GM19240 (cell line): ENCODE data around the gene ROR1.

Experiments used
- DNase-seq: peaks from one replicate; pipeline ENCODE4 v3.0.0; 2011; ENCODE audit warnings: low spot score; ENCODE audit not compliant: insufficient read length

Gene ROR1

GRCh38 chr1:64127297-64127696 is 353.5 kb downstream of the ROR1 start:
- DNase-seq: no peak

DNA sequence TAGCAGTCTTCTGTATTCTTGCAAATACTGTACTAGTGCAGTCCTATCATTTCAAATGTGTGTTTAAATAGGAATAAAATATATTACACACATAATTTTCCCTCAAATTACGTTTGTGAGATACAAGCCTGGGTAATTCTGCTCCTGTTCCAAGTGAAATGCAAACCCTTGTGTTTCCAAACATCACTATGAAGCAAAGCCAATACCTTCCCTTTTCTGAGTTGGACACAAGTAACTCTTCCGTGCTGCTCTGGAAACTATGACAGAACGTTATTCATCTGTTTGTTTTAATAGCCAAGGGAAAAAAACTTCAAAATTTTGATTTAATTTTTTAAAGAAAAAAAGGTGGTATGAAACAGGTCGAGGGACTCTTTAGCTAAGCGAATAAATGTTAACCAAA is 355.9 kb downstream of the ROR1 start:
- no peak for DNase-seq

DNA sequence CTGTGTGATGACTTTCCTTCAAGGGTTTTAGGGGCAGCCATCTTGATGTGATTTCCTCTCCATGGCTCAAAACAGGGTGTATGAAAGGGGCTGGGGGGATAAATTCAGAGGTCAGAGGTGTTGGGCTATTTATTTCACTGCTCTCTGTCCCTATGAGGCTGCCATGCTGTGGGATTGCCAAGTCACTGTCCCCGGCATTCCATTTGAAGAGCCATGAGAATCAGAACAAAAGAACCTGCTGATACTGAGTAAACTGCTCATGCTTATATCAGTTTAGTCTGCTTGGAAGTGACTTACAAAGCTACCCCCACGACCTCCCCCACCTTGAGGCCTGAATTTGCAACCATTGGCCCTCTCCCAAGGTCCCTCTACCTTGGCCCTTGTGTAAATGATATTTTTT is 357.3 kb downstream of the ROR1 start:
- no peak for DNase-seq

GRCh38 chr1:64133036-64133435 is 359.2 kb downstream of the ROR1 start:
- DNase-seq: no peak

GRCh38 chr1:64135462-64136223 is 361.8 kb downstream of the ROR1 start:
- no peak for DNase-seq

- no peak for DNase-seq
Measured at GRCh38 chr1:64136296-64136695, 362.5 kb downstream of the ROR1 start.

DNA sequence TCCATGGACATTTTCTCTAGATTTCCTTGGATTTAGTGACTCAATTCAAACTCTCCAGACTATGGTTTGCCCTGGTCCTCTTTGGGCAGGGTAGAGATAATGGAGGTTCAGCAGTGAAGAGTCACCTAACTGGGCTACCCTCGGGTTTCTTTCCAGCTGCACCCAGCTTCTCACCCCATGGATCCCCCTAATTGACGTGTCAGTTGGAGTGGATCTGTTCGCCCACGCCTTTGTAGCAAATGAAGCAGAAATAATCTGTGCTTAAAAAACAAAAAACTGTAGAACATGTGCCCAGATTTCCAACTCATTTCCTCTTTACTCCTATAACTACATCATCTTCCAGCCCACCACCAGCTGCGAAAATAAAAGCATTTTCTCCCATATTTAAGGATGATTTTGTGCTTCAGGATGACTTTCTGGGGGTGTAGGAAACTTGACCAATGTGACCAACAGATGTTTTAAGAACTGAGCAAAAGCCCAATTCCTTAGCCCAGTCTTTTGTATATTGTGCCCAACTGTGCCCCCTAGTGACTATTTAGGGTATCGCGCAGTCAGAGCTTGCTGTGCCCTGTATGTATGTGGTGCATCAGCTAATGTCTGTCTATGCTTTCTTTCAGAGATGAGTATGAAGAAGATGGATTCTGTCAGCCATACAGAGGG is 363.1 kb downstream of the ROR1 start:
- DNase-seq: peak; percentile 25

- DNase-seq: no peak
Measured at GRCh38 chr1:64137412-64137803, 363.6 kb downstream of the ROR1 start.

DNA sequence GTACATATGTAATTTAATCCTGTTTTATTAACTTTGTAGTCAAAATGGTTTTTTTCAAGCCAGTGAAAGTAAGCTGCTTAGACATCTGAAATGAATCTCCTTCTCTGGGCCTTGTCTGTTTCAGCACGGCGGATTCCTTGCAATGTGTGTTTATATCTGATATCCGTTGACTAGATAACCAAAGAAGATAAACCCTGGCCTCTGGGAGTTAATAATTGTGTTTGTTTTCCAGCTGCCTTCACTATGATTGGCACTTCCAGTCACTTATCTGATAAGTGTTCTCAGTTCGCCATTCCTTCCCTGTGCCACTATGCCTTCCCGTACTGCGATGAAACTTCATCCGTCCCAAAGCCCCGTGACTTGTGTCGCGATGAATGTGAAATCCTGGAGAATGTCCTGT is 366.1 kb downstream of the ROR1 start:
- DNase-seq: no peak

DNA sequence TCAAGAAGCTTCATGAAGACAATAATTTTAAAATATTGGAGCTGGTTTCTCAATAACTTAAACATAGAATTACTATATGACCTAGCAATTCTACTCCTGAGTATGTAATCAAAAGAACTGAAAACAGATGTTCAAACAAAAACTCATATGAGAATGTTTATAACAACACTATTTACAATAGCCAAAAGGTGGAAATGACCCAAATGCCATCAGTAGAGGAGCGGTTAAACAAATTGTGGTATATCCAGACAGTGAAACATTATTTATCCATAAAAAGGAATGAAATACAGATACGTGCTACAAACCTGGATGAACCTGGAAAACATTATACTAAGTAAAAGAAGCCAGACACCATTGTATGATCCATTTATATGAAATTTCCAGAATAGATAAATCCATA is 366.8 kb downstream of the ROR1 start:
- no peak for DNase-seq

- DNase-seq: no peak
Measured at GRCh38 chr1:64147045-64147724, 373.4 kb downstream of the ROR1 start.

GRCh38 chr1:64147759-64148158 is 373.9 kb downstream of the ROR1 start:
- no peak for DNase-seq

DNA sequence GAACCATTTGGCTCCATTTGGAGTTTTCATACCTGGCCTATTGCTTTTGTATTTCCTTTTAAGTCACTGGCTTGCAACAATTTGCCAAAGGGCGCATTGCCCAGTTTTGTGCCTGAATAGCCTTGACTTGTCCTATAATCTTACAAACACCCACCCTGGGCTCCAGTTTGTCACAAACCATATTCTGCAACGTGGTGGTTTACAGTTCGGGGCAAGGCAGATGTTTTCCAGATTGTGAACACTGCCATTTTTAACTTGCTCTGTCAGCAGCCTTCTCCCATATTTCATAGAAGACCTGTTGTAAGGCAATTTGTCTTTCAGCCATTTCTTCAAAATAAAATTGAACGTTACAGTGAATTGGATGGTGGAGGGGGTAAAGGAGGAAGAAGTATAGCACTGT is 376.4 kb downstream of the ROR1 start:
- no peak for DNase-seq

- DNase-seq: no peak
Measured at GRCh38 chr1:64150729-64151230, 377.0 kb downstream of the ROR1 start.

- DNase-seq: no peak
Measured at GRCh38 chr1:64155278-64155677, 381.5 kb downstream of the ROR1 start.

- DNase-seq: no peak
Measured at GRCh38 chr1:64161357-64161941, 387.6 kb downstream of the ROR1 start.

GRCh38 chr1:64162151-64162550 is 388.3 kb downstream of the ROR1 start:
- DNase-seq: no peak

GRCh38 chr1:64162804-64163203 is 389.0 kb downstream of the ROR1 start:
- DNase-seq: no peak

DNA sequence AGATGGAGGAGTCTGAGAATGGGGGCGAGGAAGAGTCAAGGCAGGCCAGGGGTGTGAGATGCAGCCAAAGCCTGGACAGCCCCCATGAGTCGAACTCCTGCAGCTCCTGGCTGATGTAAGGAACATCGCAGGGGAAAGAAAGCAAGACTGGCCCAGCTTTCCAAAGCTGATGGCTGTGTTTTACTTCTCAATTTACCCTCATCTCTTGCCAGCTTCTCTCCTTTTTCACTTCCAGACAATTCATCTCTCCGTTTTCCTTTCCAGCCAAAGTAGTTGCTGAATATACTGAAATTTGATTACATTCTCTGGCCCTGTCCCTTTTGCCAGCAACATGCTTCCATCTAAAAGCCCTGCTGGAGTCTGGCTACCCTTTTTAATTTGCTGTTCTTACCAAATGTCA is 389.6 kb downstream of the ROR1 start:
- DNase-seq: no peak

DNA sequence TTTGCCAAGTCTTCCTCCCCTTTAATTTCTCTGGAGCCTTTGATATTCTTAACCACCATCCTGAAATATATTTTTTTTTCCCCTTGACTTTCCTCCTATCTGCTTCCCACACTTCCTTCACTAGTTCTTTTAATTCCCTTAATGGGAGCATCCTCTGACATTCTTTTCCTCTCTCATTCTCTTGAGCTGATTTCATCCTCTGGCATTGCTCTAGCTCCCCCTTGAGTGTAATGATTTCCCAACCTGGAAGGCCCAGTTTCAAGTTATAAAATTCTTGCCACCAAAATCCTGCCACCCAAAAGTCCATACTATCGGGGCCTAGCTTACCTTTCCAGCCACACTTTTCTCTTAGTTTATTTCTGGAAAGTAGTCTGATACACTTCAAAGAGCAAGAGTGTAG is 390.2 kb downstream of the ROR1 start:
- DNase-seq: no peak

GRCh38 chr1:64166629-64167028 is 392.8 kb downstream of the ROR1 start:
- DNase-seq: no peak

- DNase-seq: no peak
Measured at GRCh38 chr1:64167176-64167575, 393.4 kb downstream of the ROR1 start.
